Measurements from ENCODE around the gene POMP.
"Not testable (repeated sequence)": the region's sequence is repeated elsewhere in the genome, so short reads cannot be mapped to it uniquely, and the experiment has no call there.

POMP gene

GRCh38 chr13:28638756-28639155, 20.2 kb upstream of the POMP start:
- no peak for DNase-seq

GRCh38 chr13:28640861-28641599, 17.9 kb upstream of the POMP start:
- DNase-seq: no peak

- DNase-seq: no peak
These were observed 17.4 kb upstream of the POMP start for GRCh38 chr13:28641600-28641926.

- no peak for DNase-seq
These were observed 8.6 kb upstream of the POMP start for GRCh38 chr13:28650284-28650683.

- DNase-seq: no peak
These were observed 7.0 kb upstream of the POMP start for GRCh38 chr13:28651810-28652401.

GRCh38 chr13:28653111-28653510, 5.8 kb upstream of the POMP start:
- DNase-seq: no peak

- DNase-seq: no peak
These were observed 4.7 kb upstream of the POMP start for GRCh38 chr13:28654276-28654675.

- DNase-seq: no peak
These were observed 3.4 kb upstream of the POMP start for GRCh38 chr13:28655561-28655960.

- DNase-seq: no peak
These were observed 969 bp upstream of the POMP start for GRCh38 chr13:28657784-28658538.

GRCh38 chr13:28658539-28658795, 463 bp upstream of the POMP start:
- no peak for DNase-seq

GRCh38 chr13:28659621-28659970, 666 bp downstream of the POMP start:
- no peak for DNase-seq

- no peak for DNase-seq
These were observed 8.1 kb downstream of the POMP start for GRCh38 chr13:28666897-28667488.

GRCh38 chr13:28671126-28671792, 12.3 kb downstream of the POMP start:
- no peak for DNase-seq

DNA sequence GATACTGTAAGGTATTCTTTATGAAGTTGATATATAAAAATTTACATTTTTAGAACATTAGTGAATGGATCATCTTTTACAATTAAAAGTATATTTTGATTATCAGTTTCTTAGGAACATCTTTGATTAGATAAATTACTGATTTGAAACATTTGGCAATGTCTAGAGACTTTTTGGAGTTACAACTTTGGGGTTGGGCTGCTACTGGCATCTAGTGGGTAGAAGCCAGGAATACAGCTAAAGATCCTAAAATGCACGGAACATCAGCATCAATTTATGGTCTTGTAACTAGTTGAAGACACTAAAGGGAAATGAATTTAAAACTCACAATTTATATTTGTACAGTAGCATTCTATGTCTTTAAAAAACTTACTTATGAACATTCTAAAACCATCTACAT, 19.9 kb downstream of the POMP start:
- no peak for DNase-seq

DNA sequence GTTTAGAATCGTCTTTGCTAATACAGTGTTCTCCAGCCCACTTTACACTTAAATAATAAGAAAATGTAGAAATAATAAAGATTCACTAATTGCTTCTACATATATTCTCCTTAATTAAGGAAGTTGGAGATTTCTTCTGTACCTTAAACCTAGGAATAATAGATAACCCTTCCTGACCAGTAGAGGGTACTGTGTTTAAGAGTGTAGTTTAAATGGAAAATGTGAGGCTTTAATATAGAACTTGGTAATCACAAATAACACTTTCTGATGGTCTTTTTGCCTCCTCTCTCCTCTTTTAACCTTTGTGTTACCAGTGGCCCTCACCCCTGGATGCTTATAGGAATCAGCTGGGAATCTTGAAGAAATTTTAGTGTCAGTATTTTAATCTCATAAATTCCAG, 20.7 kb downstream of the POMP start:
- DNase-seq: no peak

DNA sequence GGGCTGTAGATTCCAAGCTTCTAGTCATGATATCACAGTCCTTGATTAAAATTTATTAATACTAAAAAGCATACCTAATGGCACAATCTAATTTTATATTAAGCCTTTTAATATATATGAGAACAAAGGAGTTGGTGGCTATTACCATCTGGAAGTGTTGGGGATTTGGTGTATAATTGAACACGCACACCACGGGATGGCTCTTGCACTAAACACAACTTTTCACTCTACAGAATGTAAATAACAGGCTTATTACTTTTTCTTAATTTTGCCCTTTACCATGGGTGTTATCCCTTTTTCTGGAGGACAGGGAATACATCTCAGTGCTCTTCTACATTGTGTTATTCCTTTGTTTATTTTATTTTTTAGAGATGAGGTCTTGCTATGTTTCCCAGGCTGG, 21.6 kb downstream of the POMP start:
- DNase-seq: no peak

DNA sequence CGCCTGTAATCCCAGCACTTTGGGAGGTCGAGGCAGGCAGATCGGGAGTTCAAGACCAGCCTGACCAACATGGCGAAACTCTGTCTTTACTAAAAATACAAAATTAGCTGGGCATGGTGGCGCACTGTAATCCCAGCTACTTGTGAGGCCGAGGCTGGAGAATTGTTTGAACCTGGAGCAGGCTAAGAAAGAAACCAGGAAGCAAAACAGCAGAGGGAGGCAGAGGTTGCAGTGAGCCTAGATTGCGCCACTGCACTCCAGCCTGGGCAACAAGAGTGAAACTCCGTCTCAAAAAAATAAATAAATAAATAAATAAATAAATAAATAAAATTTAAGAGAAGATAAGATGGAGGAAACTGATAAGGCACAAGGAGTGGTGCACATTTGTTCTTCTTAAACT, 24.2 kb downstream of the POMP start:
- DNase-seq: not testable (repeated sequence)

DNA sequence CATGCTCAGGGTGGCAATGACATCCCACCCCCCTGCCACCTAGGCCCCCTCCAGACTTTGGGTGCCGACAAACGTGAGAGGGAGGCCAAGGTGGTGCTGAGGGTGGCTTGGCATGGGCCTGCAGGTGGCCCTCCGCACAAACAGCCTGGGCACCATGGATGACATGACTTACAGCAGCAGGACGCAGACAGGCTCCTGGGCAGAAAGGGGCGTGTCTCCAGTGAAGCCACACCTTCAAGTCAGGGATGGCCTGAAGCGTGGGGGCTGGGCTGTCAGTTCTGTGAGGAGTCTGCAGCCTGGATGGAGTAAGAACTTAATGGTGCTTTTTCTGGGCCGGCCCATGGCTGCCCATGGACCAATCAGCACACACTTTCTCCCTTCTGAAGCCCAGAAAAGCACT, 25.3 kb downstream of the POMP start:
- DNase-seq: no peak

DNA sequence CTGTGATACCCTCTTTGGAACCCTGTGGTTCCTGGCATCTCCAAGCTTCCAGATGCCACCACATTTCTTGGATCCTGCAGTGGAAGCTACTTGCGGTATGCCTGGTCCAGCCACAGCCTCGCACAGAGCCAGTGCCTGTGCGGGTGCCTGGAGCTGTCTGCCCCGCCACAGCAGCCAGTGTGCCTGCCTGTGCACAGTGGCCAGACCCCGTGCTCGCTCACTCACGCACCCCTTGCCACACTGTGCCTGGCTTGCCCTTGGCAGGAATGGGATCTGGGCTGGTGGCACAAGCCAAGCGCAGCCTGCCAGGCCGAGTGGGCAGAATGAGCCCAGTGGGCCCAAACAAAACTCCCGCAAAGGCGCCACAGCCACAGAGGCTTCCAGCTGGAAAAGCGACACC, 26.2 kb downstream of the POMP start:
- DNase-seq: no peak

DNA sequence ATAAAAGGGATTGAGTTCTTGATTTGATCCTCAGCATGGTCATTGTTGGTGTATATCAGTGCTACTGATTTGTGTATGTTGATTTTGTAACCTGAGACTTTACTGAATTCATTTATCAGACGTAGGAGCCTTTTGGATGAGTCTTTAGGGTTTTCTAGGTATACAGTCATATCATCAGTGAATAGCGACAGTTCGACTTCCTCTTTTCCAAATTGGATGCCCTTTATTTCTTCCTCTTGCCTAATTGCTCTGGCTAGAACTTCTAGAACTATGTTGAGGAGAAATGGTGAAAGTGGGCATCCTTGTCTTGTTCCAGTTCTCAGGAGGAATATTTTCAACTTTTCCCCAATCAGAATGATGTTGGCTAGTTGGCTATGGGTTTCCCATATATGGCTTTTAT, 27.0 kb downstream of the POMP start:
- DNase-seq: no peak

DNA sequence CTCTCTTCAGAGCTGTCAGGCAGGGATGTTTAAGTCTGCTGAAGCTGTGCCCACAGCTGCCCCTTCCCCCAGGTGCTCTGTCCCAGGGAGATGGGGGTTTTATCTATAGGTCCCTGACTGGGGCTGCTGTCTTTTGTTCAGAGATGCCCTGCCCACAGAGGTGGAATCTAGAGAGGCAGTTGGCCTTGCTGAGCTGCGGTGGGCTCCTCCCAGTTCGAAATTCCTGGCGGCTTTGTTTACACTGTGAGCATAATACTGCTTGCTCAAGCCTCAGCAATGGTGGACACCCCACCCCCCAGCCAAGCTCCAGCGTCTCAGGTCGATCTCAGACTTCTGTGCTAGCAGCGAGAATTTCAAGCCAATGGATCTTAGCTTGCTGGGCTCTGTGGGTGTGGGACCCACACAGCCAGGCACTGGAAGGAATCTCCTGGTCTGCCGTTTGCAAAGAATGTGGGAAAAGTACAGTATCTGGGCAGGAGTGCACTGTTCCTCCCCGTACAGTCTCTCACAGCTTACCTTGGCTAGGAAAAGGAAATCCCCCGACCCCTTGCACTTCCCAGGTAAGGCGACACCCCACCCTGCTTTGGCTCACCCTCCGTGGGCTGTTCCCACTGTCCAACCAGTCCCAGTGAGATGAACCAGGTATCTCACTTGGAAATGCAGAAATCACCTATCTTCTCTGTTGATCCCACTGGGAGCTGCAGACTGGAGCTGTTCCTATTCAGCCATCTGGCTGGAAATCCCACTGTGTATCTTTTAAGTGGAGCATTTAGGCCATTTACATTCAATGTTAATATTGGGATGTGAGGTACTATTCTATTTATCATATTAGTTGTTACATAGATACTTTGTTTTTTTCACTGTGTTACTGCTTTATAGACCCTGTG, 34.9 kb downstream of the POMP start:
- not testable (repeated sequence) for DNase-seq

DNA sequence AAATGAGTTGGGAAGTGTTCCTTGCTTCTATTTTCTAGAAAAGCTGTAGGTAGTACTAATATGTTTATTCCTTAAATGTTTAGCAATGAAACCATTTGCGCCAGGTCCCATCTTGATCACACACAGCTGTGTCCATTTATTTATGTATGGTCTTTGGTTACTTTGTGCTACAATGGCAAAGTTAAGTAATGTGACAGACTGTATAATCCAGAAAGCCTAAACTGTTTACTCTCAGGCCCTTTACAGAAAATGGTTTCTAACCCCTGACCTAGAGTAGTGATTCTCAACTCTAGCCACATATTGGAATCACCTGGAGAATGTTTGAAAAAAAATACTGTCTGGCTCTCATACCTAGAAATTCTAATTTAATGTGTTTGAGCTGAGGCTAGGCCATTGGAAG, 38.5 kb downstream of the POMP start:
- DNase-seq: no peak

- DNase-seq: no peak
These were observed 40.3 kb downstream of the POMP start for GRCh38 chr13:28699246-28699645.

All from left hindlimb (tissue), 1 donor.